ENCODE measurements around the gene MMP23B. TPM values are rescaled to one million over a fixed set of nuclear protein-coding genes. Genes with fewer than 3 reads are reported as not detected.
A peak's percentile ranks its signal among the peaks of the same experiment; 100 is the strongest.

Gene MMP23B
- total and polyA plus RNA-seq, 10 of the 15 experiments (the other 5 are each of a cell fraction or from before 2014, with no cell fraction given): 0.25 to 0.76 (median 0.34) TPM; not detected in 4

- TF ChIP-seq BRCA1 (IDR thresholded peaks at IDR 0.05; ENCODE audit: low read depth, low read length) (no peak), RFX5 (IDR thresholded peaks at IDR 0.05; ENCODE audit: low read depth, low read length) (no peak), SPI1 (IDR thresholded peaks at IDR 0.05; ENCODE audit: borderline replicate concordance, insufficient read depth, low read depth, low read length) (no peak), CBX5 (IDR thresholded peaks at IDR 0.05; ENCODE audit: low read depth) (no peak)
Observed at GRCh38 chr1:1583347-1584010, 48.5 kb upstream of the MMP23B start (continued).

- ATAC-seq (peak; percentile 44), FAIRE-seq (no peak), DNase-seq (ENCODE audit: low read depth, low spot score) (no peak)
- no peak for TF ChIP-seq ZNF592 (IDR thresholded peaks at IDR 0.05)
- no peak for TF ChIP-seq SUZ12 (IDR thresholded peaks at IDR 0.05; ENCODE audit: unreplicated experiment)
- TF ChIP-seq IRF3 (IDR thresholded peaks at IDR 0.05): no peak
- TF ChIP-seq EED (IDR thresholded peaks at IDR 0.05; ENCODE audit: low read depth): no peak
- peak in 1 of 2 experiments; percentile 60; a peak in 2 of 4 replicates for TF ChIP-seq SRF (IDR thresholded peaks at IDR 0.05; ENCODE audit: low read depth in 2 of 2, low read length in 2 of 2)
- no peak for TF ChIP-seq YY1 (IDR thresholded peaks at IDR 0.05; ENCODE audit: low read depth, low read length)
- no peak for TF ChIP-seq NFXL1 (IDR thresholded peaks at IDR 0.05; ENCODE audit: borderline replicate concordance)
- no peak for TF ChIP-seq RBBP5 (conservative IDR thresholded peaks at IDR 0.05)
- RAD21 ChIA-PET (ENCODE audit: unreplicated experiment): no interaction called here
- Histone ChIP-seq H4K20me1 (ENCODE audit: control insufficient read depth, insufficient read depth) (no peaks in the 10 kb centered on the region), H3K9me3 (replicated peaks; ENCODE audit: control insufficient read depth, insufficient read depth, low read length) (no peaks in the 10 kb centered on the region), H3K79me2 (ENCODE audit: control insufficient read depth, insufficient read depth, low read length) (no peaks in the 10 kb centered on the region), H3K9ac (ENCODE audit: control insufficient read depth, insufficient read depth, low read length) (no peak overlapping the region), H3K4me2 (ENCODE audit: control insufficient read depth, insufficient read depth) (no peak overlapping the region), H3K27me3 (replicated peaks in 1 of 2; ENCODE audit: control insufficient read depth in 2 of 2, insufficient read depth in 2 of 2, low read length in 1 of 2) (no peaks in the 10 kb centered on the region), H2AFZ (ENCODE audit: control insufficient read depth, low read depth, low read length) (peak overlapping the region; percentile 45), H3K27ac (ENCODE audit: control insufficient read depth, insufficient read depth) (no peak overlapping the region), H3K36me3 (ENCODE audit: control insufficient read depth in 2 of 2, insufficient read depth in 2 of 2, low read length in 1 of 2) (no peaks in the 10 kb centered on the region), H3K4me3 (no peak overlapping the region), H3K4me1 (ENCODE audit: control insufficient read depth, insufficient read depth, low read length) (no peaks in the 10 kb centered on the region)
- CTCF ChIA-PET: no interaction called here
- in situ Hi-C loops (cut with MboI) (no loop called here), intact Hi-C loops (cut with micrococcal nuclease; ENCODE audit: unreplicated experiment) (no loop called here)
- SMC1A ChIA-PET (ENCODE audit: uncharacterized antibody, unreplicated experiment): no interaction called here
- BruUV-seq (replicated peaks): no TSS peak
- 76% methylated on average over 13 of the region's 13 CpGs for WGBS (ENCODE audit: insufficient coverage, insufficient replicate concordance, low lambda C conversion rate, missing lambda C conversion rate)
- POLR2A ChIA-PET: no interaction called here
Observed at GRCh38 chr1:1591452-1591851, 40.5 kb upstream of the MMP23B start.

Measured in GM12878 (cell line).